Effector memory CD4-positive, alpha-beta T cell (primary cell): ENCODE data around the gene RSU1.

Source experiments
- DNase-seq, 3 donors: peaks; one replicate each; pipeline ENCODE4 v3.0.0-alpha.2; 2020
- H3K27ac ChIP-seq: 2 replicates; pipeline ENCODE4 v1.7.0; 2013; ENCODE audit warnings: mild to moderate bottlenecking, low read length, moderate library complexity; ENCODE audit not compliant: insufficient read depth, poor library complexity, severe bottlenecking
- H3K27me3 ChIP-seq: replicated peaks from 2 replicates; pipeline ENCODE4 v1.7.0; 2013; ENCODE audit warnings: mild to moderate bottlenecking, low read length; ENCODE audit not compliant: insufficient read depth, control insufficient read depth, poor library complexity, severe bottlenecking
- H3K36me3 ChIP-seq: 2 replicates; pipeline ENCODE4 v1.7.0; 2013; ENCODE audit warnings: mild to moderate bottlenecking, low read length, moderate library complexity; ENCODE audit not compliant: control insufficient read depth, insufficient read depth
- H3K4me1 ChIP-seq: 2 replicates; pipeline ENCODE4 v1.7.0; 2013; ENCODE audit warnings: low read length, mild to moderate bottlenecking; ENCODE audit not compliant: control insufficient read depth, insufficient read depth, poor library complexity, severe bottlenecking
- H3K4me3 ChIP-seq: 2 replicates; pipeline ENCODE4 v1.7.0; 2013; ENCODE audit warnings: low read length, low read depth, mild to moderate bottlenecking; ENCODE audit not compliant: insufficient read depth, poor library complexity, severe bottlenecking
- H3K9me3 ChIP-seq: 2 replicates; pipeline ENCODE4 v1.7.0; 2013; ENCODE audit warnings: mild to moderate bottlenecking, low read length, moderate library complexity; ENCODE audit not compliant: control insufficient read depth

Gene RSU1

DNA sequence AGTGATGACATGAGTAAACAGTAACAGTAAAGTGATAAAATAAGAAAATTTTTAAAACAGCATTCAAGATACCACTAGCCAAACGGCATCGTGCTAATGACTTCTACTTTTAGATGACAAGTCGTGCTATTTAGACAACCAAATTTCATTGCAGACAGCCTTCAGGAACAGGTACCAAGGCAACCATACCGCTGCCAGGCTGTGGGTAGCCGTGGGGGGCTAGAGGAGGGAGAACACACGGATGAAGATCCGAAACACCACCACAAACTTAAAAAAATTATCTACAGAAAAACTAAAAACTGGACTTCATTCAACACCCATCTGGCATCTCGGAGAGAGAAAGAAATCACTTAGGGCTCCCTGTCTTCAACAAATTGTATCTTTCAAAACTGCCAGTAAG lies 89.6 kb downstream of the RSU1 start:
- no peak for DNase-seq
- no peaks in the 10 kb centered on the region for H3K27me3 ChIP-seq
- no peak overlapping the region for H3K4me3 ChIP-seq
- H3K36me3 ChIP-seq, result peaks cover 8% of the 10 kb centered on the region
- peaks cover 4% of the 10 kb centered on the region for H3K4me1 ChIP-seq
- H3K27ac ChIP-seq, result no peak overlapping the region
- no peaks in the 10 kb centered on the region for H3K9me3 ChIP-seq

GRCh38 chr10:16724509-16724908 lies 92.7 kb downstream of the RSU1 start:
- Histone ChIP-seq H3K9me3 (no peaks in the 10 kb centered on the region), H3K4me3 (no peak overlapping the region), H3K4me1 (peaks cover 3% of the 10 kb centered on the region), H3K27me3 (no peaks in the 10 kb centered on the region), H3K27ac (no peak overlapping the region), H3K36me3 (peaks cover 8% of the 10 kb centered on the region)
- no peak for DNase-seq

DNA sequence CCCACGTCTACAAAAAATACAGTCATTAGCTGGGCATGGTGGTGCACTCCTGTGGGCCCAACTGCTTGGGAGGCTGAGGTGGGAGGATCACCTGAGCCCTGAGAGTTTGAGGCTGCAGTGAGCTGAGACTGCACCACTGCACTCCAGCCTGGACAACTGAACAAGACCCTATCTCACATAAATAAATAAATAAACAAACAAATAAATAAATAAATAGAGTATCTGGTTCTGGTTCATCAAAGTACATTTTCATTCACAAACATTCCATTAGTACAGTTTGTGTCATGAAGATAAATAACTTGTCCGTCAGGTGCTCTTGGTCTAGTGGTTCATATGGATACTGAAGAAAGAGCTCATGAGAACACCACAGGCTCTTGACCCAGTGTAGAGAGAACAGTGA lies 96.4 kb downstream of the RSU1 start:
- Histone ChIP-seq H3K4me1 (no peaks in the 10 kb centered on the region), H3K36me3 (no peaks in the 10 kb centered on the region), H3K27me3 (no peaks in the 10 kb centered on the region), H3K4me3 (no peak overlapping the region), H3K27ac (no peak overlapping the region), H3K9me3 (no peaks in the 10 kb centered on the region)
- no peak for DNase-seq

DNA sequence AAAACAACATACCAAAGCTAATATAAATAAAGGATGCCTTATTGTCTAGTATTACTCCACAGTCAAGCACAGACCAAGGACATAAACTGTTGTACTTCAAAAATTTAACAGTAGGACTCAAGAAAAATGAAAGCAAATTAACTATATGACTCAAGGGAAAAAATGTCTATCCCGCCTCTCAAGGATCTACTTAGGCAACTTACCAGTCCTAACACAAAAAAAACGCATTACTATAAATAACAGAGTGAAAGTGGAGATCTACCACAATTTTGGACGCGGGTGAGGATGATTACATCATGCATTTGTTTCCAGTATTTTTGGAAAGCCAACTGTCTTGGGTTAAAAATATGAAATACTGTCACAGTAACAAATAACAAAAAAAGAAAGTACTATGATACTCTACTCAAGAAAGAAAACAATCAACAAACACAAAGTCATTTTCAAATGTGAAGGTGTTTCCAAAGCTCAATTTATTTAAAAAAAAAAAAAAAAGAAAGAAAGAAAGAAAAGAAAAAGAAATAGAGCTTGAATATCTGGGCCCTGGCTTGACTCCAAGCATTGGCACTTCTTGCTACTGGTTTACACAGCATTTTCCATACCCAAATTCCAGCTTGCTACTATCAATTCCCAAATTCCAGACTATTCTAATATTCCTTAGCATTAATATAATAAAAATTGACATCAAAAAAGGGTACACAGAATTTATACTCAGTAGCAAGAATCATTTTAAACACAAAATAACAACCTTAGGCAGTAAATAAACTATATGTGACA lies 99.4 kb downstream of the RSU1 start:
- no peak for DNase-seq
- Histone ChIP-seq H3K36me3 (no peaks in the 10 kb centered on the region), H3K4me3 (no peak overlapping the region), H3K4me1 (no peaks in the 10 kb centered on the region), H3K27me3 (no peaks in the 10 kb centered on the region), H3K27ac (no peak overlapping the region), H3K9me3 (peaks cover 2% of the 10 kb centered on the region)

GRCh38 chr10:16716051-16716450 lies 101.2 kb downstream of the RSU1 start:
- Histone ChIP-seq H3K27me3 (no peaks in the 10 kb centered on the region), H3K4me3 (no peak overlapping the region), H3K4me1 (no peaks in the 10 kb centered on the region), H3K9me3 (peaks cover 6% of the 10 kb centered on the region), H3K36me3 (no peaks in the 10 kb centered on the region), H3K27ac (no peak overlapping the region)
- DNase-seq, result no peak

GRCh38 chr10:16713290-16713689 lies 103.9 kb downstream of the RSU1 start:
- Histone ChIP-seq H3K4me3 (no peak overlapping the region), H3K36me3 (no peaks in the 10 kb centered on the region), H3K9me3 (peaks cover 6% of the 10 kb centered on the region), H3K27ac (no peak overlapping the region), H3K4me1 (no peaks in the 10 kb centered on the region), H3K27me3 (no peaks in the 10 kb centered on the region)
- DNase-seq, result no peak

- Histone ChIP-seq H3K36me3 (no peaks in the 10 kb centered on the region), H3K4me3 (no peak overlapping the region), H3K4me1 (no peaks in the 10 kb centered on the region), H3K9me3 (peaks cover 6% of the 10 kb centered on the region), H3K27ac (no peak overlapping the region), H3K27me3 (no peaks in the 10 kb centered on the region)
- no peak for DNase-seq
These were observed 104.3 kb downstream of the RSU1 start for GRCh38 chr10:16712883-16713282.

GRCh38 chr10:16700331-16700730 lies 116.9 kb downstream of the RSU1 start:
- Histone ChIP-seq H3K4me1 (no peaks in the 10 kb centered on the region), H3K27ac (no peak overlapping the region), H3K36me3 (no peaks in the 10 kb centered on the region), H3K4me3 (no peak overlapping the region), H3K9me3 (no peaks in the 10 kb centered on the region), H3K27me3 (no peaks in the 10 kb centered on the region)
- DNase-seq, result no peak

GRCh38 chr10:16699435-16700057 lies 117.7 kb downstream of the RSU1 start:
- DNase-seq, result no peak
- no peaks in the 10 kb centered on the region for H3K36me3 ChIP-seq
- H3K4me3 ChIP-seq, result no peak overlapping the region
- H3K27me3 ChIP-seq, result no peaks in the 10 kb centered on the region
- H3K9me3 ChIP-seq, result no peaks in the 10 kb centered on the region
- no peaks in the 10 kb centered on the region for H3K4me1 ChIP-seq
- no peak overlapping the region for H3K27ac ChIP-seq

- H3K4me3 ChIP-seq, result no peak overlapping the region
- H3K4me1 ChIP-seq, result no peaks in the 10 kb centered on the region
- DNase-seq, result no peak
- no peak overlapping the region for H3K27ac ChIP-seq
- H3K36me3 ChIP-seq, result no peaks in the 10 kb centered on the region
- H3K27me3 ChIP-seq, result no peaks in the 10 kb centered on the region
- H3K9me3 ChIP-seq, result no peaks in the 10 kb centered on the region
These were observed 118.8 kb downstream of the RSU1 start for GRCh38 chr10:16698461-16698860.
